Measurements from ENCODE around the gene ZNF576.

DNA sequence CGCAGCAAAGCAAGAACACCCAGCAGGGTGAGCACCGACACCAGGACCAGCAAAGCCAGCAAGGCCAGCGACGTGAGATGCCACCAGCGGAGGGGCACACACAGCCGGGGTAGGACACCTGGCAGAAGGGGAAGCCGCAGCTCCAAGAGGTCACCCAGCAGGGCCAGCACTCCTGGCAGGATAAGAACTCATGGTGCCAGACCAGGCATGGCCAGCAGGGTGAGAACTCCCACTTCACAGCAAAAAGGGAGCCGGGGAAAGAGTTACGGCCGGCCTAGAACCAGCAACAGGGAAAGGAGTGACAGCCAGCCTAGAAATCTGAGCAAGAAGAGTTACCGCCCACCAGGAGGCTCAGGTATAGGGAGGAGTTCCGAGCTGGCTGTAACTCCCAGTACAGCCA lies 16.0 kb downstream of the ZNF576 start:
- TF ChIP-seq, protein P1, sequence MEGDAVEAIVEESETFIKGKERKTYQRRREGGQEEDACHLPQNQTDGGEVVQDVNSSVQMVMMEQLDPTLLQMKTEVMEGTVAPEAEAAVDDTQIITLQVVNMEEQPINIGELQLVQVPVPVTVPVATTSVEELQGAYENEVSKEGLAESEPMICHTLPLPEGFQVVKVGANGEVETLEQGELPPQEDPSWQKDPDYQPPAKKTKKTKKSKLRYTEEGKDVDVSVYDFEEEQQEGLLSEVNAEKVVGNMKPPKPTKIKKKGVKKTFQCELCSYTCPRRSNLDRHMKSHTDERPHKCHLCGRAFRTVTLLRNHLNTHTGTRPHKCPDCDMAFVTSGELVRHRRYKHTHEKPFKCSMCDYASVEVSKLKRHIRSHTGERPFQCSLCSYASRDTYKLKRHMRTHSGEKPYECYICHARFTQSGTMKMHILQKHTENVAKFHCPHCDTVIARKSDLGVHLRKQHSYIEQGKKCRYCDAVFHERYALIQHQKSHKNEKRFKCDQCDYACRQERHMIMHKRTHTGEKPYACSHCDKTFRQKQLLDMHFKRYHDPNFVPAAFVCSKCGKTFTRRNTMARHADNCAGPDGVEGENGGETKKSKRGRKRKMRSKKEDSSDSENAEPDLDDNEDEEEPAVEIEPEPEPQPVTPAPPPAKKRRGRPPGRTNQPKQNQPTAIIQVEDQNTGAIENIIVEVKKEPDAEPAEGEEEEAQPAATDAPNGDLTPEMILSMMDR (IDR thresholded peaks at IDR 0.05) = no peak
- no peak for TF ChIP-seq POLR2A (IDR thresholded peaks at IDR 0.05)
